HG02678 (cell line): Measurements from ENCODE around the gene INTS2.
"Not testable (repeated sequence)": the region's sequence is repeated elsewhere in the genome, so short reads cannot be mapped to it uniquely, and the experiment has no call there.

Experiments used
- ATAC-seq: cut with Tn5 transposase; IDR thresholded peaks from one replicate; pipeline ENCODE4 v1.9.1; 2021; ENCODE audit warnings: mild to moderate bottlenecking, moderate library complexity; ENCODE audit not compliant: unreplicated experiment

Gene INTS2

GRCh38 chr17:61894310-61894709 lies 33.5 kb downstream of the INTS2 start:
- not testable (repeated sequence) for ATAC-seq

GRCh38 chr17:61887733-61888132 lies 40.0 kb downstream of the INTS2 start:
- not testable (repeated sequence) for ATAC-seq

GRCh38 chr17:61885865-61886264 lies 41.9 kb downstream of the INTS2 start:
- not testable (repeated sequence) for ATAC-seq

- no peak for ATAC-seq
Measured at GRCh38 chr17:61884864-61885263, 42.9 kb downstream of the INTS2 start.

GRCh38 chr17:61880589-61881102 lies 47.1 kb downstream of the INTS2 start:
- no peak for ATAC-seq

GRCh38 chr17:61878984-61879612 lies 48.7 kb downstream of the INTS2 start:
- ATAC-seq = no peak

GRCh38 chr17:61878520-61878919 lies 49.3 kb downstream of the INTS2 start:
- no peak for ATAC-seq

GRCh38 chr17:61877837-61878236 lies 49.9 kb downstream of the INTS2 start:
- no peak for ATAC-seq

GRCh38 chr17:61875804-61876203 lies 52.0 kb downstream of the INTS2 start:
- ATAC-seq = no peak

- ATAC-seq = no peak
Measured at GRCh38 chr17:61875285-61875684, 52.5 kb downstream of the INTS2 start.

- ATAC-seq = no peak
Measured at GRCh38 chr17:61874075-61874474, 53.7 kb downstream of the INTS2 start.

GRCh38 chr17:61872099-61872498 lies 55.7 kb downstream of the INTS2 start:
- ATAC-seq = no peak

- no peak for ATAC-seq
Measured at GRCh38 chr17:61869138-61869537, 58.6 kb downstream of the INTS2 start.

- no peak for ATAC-seq
Measured at GRCh38 chr17:61868074-61868473, 59.7 kb downstream of the INTS2 start.

GRCh38 chr17:61867033-61867432 lies 60.7 kb downstream of the INTS2 start:
- no peak for ATAC-seq

- ATAC-seq = peak; percentile 23
Measured at GRCh38 chr17:61863801-61864126, 64.0 kb downstream of the INTS2 start.

- ATAC-seq = peak; percentile 96
Measured at GRCh38 chr17:61862975-61863800, 64.6 kb downstream of the INTS2 start, which contains the start of gene BRIP1. Gene BRIP1, minus strand, starts transcription at chr17:61863528. Its CDS starts 1,989 bp downstream, at chr17:61861539.

GRCh38 chr17:61862105-61862574 lies 65.6 kb downstream of the INTS2 start:
- no peak for ATAC-seq

GRCh38 chr17:61860397-61860796 lies 67.4 kb downstream of the INTS2 start:
- ATAC-seq = not testable (repeated sequence)

- ATAC-seq = no peak
Measured at GRCh38 chr17:61856035-61856434, 71.7 kb downstream of the INTS2 start.

- ATAC-seq = no peak
Measured at GRCh38 chr17:61852857-61853256, 74.9 kb downstream of the INTS2 start.

- ATAC-seq = no peak
Measured at GRCh38 chr17:61849674-61850073, 78.1 kb downstream of the INTS2 start.
